Measurements from ENCODE around the gene BEAN1.
"Not testable (repeated sequence)": the region's sequence is repeated elsewhere in the genome, so short reads cannot be mapped to it uniquely, and the experiment has no call there.

Gene BEAN1

DNA sequence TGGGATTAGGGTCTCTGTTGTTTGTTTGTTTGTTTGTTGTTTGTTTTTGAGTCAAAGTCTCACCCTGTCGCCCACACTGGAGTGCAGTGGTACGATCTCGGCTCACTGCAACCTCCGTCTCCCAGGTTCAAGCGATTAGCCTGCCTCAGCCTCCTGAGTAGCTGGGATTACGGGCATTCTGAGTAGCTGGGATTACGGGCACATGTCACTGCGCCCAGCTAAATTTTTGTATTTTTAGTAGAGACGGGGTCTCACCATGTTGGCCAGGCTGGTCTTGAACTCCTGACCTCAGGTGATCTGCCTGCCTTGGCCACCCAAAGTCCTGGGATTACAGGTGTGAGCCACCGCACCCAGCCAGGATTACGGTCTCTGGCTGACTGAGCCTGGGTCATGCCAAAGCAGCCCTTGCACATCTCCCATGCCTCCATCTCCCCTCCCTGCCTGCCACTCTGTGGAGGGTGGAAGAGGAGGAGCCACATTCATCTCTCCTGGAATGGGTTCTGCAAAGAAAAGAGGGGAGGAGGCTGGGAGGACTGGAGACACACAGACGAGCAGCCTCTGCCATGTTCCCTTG, 59.2 kb downstream of the BEAN1 start:
- DNase-seq (ENCODE audit: low read depth), result no peak

DNA sequence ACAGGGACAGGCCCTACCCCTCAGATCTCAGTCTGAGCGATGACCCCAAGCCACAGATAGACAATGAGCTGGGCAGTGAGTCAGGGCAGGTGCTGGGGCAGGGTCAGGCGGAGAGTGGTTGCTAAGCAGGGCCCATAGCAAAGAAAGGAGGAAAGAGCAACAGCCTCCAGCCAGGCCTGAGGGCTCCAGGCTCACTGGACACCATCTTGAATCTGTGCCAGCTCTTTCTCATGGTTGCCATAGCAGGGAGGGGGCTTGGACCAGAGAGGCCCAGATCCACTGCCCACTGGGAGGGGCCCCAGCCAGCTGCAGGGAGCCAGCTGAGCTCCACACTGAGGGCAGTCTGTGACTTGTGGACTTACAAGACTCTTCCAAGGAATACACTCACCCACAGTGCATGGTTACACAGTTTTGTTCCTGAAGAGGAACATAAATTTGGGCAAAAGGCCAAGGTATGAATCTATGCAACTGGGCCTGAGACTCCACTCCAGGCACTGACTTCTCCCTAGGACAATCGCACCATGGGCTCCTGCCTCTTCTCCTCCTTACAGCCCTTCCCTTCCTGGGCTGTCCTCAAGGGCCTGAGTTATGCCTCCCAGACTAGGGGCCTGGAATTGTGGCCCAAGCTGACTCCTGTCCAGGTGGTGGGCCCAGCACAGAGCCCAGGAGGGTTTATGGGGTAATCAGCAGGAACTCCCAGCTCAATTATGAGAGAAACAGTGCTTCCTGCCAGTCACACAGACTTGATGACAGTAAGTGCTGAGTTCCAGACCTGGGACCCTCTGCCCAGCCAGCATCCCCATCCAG, 59.9 kb downstream of the BEAN1 start:
- no peak for DNase-seq (ENCODE audit: low read depth)

DNA sequence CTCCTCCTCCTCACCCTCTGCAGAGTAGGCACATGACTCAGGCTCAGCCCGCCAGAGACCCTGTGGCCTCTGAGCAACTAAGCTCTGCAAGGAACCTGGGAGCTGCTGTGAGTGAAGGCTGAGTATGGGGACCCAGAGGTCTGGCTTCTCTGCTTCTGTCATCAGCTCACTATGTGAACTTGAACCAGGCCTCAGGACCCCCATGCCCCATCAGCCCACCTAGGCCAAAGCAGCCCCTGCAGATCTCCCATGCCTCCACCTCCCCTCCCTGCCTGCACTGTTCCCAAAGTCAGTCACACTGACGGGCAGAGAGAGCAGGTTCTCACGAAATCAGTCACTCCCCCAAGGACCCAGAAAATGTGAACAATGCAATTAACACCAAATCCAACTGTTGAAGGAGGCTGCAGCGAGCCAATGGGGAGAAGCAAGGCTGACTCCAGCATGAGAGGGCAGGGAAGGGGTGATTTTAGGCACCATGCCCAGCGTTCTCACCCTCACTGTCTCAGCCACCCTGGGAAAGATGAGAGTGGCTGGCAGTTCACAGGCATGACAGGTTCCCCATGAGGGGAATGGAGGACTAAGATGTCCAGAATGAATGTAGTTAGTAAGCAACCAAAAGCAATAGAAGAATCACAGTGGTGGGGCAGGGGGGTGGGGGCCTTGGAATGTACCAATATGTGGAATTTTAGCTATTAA, 60.6 kb downstream of the BEAN1 start:
- DNase-seq (ENCODE audit: low read depth), result no peak

DNA sequence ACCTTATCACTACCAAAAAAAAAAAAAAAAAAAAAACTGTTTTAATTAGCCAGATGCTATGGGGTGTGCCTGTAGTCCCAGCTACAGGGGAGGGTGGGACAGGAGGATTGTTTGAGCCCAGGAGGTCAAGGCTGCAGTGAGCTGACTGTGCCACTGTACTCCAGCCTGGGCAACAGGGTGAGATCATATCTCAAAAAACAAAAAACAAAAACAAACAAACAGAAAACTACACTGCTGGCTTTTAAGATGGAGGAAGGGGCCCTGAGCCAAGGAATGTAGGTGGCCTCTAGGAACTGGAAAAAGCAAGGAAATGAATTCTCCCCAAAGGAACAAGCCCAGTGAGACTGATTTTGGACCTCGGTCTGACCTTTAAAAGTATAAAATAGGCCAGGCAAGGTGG, 61.4 kb downstream of the BEAN1 start:
- no peak for DNase-seq (ENCODE audit: low read depth)

DNA sequence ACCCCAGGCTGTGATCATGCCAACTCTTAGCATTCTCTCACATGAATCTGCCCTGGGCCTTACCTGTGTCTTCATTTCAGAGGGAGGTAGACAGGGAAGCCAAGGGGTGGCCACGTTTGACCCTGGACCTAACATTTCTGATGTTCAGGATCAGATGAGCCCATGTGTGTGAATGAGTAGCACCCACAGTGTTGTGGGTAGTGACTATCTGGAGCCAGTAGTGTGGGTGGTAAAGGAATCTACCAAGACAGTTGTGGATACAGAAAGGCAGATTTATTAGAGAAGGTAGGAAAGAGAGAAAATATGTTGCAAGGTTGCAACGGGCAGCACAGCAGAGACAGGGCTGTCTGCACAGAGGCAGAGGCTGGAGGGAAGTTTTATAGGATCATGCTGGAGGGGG, 62.3 kb downstream of the BEAN1 start:
- DNase-seq (ENCODE audit: low read depth), result no peak

DNA sequence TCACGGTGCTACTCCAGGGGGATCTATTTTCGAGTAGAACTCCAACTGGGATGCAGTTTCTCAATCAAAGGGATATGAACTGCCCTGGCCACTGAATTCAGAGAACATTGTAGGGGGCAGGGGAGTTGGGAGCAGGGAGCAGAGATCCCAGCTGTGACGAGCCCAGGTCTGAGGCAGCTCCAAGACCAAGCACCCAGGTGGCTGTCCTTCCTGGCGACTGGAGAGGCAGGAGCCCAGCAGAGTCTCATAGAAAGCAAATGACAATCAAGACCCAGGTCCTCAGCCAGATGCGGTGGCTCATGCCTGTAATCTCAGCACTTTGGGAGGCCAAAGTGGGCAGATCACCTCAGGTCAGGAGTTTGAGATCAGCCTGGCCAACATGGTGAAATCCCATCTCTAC, 62.7 kb downstream of the BEAN1 start:
- no peak for DNase-seq (ENCODE audit: low read depth)

DNA sequence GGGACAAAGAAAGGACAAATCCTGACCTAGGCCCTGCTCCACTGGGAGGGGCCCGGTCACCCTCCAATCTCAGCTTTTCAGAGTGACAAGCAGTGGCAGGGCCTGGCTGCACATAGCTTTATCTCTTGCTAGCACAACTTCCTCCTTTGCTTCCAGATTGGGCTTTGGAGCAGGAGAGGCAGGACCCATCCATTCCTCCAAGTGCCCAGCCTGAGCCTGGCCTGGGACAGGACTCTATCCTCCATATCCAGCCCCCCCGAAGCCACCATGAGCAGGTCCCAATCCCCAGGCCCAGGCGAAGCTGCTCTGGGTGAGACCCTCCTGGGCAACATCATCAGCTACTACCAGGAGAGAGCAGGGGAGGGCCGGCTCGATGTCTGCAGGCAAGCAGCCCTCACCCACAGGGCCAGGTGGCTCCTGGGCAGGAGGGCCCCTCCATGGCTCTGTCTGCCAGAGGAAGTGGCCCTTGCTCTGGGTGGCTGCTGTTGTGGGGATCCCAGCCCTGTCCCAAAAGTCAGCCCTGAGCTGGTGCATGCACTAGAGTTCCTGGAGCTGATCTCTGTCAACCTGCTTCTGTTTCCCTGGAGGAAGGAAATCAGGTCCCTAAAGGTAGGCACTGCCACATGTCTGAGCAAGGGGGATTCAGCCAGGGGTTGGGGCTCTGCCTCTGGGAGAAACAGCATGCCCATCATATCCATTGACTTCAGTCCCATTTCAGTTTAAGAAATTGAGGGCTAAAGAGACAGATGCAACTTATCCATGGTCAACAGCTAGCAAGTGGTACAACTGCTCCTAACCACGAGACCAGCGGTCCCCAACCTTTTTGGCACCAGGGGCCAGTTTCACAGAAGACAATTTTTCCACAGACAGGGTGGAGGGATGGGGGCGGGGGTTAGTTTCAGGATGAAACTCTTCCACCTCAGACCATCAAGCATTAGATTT, 64.0 kb downstream of the BEAN1 start:
- DNase-seq (ENCODE audit: low read depth), result no peak

DNA sequence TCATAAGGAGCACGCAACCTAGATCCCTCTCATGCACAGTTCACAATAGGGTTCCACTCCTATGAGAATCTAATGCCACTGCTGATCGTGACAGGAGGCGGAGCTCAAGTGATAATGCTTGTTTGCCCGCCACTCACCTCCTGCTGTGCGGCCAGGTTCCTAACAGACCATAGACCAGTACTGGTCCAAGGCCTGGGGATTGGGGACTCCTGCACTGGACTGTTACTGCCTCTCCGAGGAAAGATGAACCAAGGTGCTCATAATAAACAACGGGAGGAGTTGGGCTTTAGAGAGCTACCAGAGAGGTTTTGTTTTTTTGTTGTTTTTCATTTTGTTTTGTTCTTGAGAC, 64.6 kb downstream of the BEAN1 start:
- no peak for DNase-seq (ENCODE audit: low read depth)

DNA sequence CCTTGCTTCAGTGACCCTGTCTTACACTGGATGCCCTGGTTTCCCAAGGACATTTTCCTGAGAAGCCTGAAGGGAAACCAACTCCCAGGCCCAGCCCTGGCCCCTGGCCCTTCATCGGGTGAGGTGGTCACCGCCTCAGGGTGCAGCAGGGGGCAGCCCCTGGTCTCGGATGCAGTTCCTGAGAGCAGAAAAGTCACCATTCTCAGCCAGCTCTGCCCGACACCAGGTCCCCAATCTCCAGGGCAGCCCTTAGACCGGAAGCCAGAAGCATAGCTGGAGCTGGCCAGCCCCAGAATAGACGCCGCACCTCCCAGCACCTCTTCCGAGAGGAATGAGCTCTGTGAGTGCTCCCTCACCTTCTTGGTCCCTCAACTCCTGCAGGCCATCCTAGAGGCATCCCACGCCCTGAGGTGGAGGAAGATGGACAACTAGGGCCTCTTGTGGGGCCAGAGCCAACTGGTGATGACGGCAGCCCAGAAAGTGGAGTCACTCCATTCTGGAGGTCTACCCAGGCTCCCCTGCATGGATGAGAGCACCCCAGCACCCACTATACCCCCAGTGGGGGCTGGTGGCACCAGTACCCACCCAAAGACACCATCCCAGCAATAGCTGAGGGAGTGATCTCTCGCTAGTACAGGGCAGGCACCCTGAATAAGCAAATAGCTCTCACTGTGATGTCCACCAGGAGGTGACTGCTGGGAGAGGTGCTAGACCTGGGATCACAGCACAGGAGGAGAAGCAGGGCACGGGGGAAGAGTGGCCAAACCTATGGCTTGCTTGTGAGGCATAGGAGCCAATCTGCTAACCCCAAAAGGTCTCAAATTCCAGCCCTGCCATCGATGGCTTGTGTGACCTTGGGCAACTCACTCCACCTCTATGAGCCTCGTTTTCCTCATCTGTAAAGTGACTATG, 66.7 kb downstream of the BEAN1 start:
- no peak for DNase-seq (ENCODE audit: low read depth)

DNA sequence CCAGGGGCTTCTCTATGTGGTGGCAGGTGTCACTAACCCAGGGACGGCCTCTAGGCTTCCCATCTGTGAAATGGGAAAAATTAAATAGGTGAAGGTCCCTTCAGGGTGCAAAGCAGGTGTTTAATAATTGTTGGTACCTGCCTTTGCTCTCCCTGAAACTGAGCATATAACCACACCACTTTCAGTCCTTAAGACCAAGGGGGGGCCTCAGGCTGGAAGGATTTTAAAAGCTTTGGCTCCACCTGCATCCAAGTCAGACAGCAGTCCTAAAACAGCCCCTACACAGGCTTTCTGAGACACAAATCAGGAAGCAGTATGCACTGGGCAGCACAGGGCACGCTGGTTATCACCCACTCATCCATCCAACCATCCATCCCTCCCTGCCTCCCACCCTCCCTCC, 67.8 kb downstream of the BEAN1 start:
- DNase-seq (ENCODE audit: low read depth), result no peak

DNA sequence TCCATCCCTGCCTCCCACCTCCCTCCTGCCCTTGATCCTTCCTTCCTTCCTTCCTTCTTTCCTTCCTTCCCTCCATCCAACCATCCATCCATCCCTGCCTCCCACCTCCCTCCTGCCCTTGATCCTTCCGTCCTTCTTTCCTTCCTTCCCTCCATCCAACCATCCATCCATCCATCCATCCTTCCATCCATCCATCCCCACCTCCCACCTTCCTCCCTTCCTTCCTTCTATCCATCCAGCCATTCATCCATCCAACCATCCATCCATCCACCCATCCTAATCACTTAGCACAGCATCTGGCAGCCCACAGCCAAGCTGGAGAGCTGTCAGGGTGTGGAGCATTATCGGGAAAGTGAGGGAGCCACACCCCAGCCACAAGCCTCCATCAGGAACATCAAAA, 68.3 kb downstream of the BEAN1 start:
- no peak for DNase-seq (ENCODE audit: low read depth)

DNA sequence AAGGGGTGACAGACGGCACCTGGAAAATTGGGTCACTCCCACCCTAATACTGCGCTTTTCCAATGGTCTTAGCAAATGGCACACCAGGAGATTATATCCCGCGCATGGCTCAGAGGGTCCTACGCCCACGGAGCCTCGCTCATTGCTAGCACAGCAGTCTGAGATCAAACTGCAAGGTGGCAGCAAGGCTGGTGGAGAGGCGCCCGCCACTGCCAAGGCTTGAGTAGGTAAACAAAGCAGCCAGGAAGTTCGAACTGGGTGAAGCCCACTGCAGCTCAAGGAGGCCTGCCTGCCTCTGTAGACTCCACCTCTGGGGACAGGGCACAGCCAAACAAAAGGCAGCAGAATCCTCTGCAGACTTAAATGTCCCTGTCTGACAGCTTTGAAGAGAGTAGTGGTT, 69.1 kb downstream of the BEAN1 start:
- not testable (repeated sequence) for DNase-seq (ENCODE audit: low read depth)

DNA sequence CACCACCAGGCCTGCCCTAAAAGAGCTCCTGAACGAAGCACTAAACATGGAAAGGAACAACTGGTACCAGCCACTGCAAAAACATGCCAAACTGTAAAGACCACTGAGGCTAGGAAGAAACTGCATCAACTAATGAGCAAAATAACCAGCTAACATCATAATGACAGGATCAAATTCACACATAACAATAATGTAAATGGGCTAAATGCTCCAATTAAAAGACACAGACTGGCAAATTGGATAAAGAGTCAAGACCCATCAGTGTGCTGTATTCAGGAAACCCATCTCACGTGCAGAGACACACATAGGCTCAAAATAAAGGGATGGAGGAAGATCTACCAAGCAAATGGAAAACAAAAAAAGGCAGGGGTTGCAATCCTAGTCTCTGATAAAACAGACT, 70.8 kb downstream of the BEAN1 start:
- DNase-seq (ENCODE audit: low read depth), result not testable (repeated sequence)

DNA sequence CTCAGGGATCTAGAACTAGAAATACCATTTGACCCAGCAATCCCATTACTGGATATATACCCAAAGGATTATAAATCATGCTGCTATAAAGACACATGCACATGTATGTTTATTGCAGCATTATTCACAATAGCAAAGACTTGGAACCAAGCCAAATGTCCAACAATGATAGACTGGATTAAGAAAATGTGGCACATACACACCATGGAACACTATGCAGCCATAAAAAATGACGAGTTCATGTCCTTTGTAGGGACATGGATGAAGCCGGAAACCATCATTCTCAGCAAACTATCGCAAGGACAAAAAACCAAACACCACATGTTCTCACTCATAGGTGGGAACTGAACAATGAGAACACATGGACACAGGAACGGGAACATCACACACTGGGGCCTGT, 74.5 kb downstream of the BEAN1 start:
- DNase-seq (ENCODE audit: low read depth), result not testable (repeated sequence)

DNA sequence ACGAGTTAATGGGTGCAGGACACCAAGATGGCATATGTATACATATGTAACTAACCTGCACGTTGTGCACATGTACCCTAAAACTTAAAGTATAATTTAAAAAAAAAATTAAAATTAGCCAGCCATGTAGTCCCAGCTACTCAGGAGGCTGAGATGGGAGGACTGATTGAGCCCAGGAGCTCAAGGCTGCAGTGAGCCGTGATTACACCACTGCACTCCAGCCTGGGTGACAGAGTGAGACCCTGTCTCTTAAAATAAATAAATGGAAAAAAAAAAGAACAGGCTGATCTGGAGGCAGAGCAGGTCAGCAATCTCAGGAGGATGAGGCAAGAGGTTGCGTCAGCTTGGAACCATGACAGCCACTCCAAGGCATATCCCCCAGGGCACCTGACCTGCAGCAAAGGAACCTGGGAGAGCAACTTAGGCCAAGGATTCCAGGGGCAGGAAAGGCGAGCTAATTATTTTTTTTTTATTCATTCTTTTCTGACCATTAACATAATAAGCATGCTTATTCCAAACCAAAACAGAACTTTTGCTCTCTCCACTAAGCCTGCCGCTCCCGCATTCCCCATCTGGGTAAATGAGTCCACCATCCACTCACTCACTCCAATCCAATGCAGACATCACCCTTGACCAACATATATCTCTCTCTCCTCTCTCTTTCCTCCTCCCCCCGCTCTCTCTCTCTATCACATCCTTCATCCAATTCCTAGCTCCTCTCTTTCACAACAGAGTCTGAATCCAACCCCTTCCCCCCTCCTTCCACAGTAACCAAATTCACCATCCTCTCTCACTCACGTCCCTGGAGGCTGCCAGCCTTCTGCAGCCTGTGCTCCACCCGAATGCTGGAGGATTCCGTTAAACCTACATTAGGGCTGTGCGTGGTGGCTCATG, 75.2 kb downstream of the BEAN1 start:
- no peak for DNase-seq (ENCODE audit: low read depth)

DNA sequence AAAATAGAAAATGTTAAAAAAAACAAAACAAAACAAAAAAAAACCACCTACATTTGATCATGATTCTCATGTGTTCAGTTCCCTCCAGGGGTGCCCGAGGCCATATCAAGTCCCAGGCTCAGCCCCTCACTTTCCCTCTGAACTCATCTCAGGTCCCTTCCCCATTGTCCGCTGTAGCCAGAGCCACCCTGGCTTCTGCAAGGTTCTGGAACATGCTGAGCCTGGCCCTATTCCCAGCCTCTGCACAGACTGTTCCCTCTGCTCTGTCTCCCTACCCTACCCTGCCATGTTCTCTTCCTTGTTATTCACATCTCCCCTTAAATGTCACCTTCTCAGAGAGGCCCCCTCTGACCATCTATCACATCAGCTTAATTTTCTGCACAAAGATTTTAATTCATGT, 75.9 kb downstream of the BEAN1 start:
- no peak for DNase-seq (ENCODE audit: low read depth)

DNA sequence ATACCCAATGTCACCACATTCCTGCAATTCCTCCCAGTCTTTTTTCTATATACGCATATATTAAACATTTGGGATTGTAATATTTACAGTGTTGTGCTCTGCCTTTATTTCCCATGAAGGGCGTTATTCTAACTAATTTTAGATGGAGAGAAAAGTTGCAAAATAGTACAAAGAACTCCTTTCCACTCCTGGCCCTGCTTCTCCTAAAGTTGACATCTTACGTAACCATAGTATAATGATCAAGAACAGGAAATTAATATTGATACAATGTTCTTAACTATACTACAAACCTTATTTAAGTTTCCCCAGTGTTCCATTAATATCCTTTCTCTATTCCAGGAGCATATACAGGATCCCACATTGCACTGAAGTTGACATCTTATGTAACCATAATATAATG, 76.5 kb downstream of the BEAN1 start:
- DNase-seq (ENCODE audit: low read depth), result no peak

DNA sequence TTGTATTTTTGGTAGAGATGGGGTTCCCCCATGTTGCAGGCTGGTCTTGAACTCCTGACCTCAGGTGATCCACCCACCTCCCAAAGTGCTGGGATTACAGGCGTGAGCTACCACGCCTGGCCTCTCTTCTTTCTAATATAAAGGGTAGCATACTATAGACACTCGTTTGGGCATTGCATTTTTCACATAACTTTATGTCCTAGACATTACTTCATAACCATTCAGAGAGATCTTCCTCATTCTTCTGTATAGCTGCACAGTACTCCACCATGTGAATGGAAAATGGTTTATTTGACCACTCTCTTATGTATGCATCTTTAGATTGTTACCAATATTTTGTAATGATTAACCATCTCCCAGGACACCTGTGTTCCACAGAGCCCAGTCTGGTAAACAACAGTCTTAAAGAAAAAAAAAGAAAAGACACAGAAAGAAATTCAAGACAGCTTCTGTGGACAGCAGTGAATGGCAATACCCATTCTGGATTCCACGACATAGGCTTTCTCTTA, 80.7 kb downstream of the BEAN1 start:
- DNase-seq (ENCODE audit: low read depth), result no peak

DNA sequence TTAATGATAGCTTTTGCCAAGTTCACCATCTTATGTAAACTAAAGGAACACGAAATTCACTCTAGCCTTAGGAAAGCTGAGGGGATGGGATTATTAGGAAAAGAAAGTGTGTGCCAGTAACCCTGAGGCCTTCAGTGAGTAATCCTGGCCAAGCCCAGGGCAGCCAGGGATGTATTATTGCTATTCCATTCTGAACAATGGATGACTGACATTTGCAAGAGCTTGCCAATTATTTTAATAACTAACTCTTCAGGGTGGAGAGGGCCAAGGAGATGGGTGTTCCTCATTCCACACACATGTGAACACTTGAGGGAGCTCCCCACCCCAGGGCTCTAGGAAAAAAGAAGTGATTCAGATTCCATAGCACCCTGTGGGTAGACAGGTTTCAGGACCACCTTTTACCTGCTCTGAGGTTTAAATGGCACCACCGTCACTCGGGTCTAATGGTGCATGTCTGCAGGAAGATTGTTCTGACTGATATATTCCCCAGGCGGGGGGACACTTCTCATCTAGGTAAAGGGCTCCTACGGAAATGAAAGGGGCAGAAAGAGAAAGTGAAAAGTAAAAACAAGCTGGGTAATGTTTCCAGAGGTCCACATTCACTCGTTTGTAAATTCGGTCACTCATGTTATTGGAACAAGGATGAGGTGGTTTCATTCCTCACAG, 81.3 kb downstream of the BEAN1 start:
- DNase-seq (ENCODE audit: low read depth), result no peak

Data from stimulated activated CD4-positive, alpha-beta T cell treated with anti-CD3 and anti-CD28 coated beads, Interleukin-2, amount 100 ng/mL, for 4 hours (primary cell).